GM12891 (cell line): ENCODE measurements around the gene MLXIP.

Experiments used
- POLR2A ChIP-seq: IDR thresholded peaks from 2 replicates; pipeline ENCODE4 v1.6.1; 2011; ENCODE audit warnings: low read depth, low read length, control low read depth
- POLR2AphosphoS5 ChIP-seq: IDR thresholded peaks from 2 replicates; pipeline ENCODE4 v1.6.1; 2011; ENCODE audit warnings: low read depth, low read length, control low read depth

- TF ChIP-seq POLR2A (no peak), POLR2AphosphoS5 (no peak)
Observed at GRCh38 chr12:122107261-122107660, 28.7 kb downstream of the MLXIP start.
